Measurements from ENCODE around the gene ANP32A. TPM values are rescaled to one million over a fixed set of nuclear protein-coding genes. Genes with fewer than 3 reads are reported as not detected.
A peak's percentile ranks its signal among the peaks of the same experiment; 100 is the strongest.

ANP32A gene
- total and polyA plus RNA-seq, 5 donors: 103 to 145 (median 118) TPM

DNA sequence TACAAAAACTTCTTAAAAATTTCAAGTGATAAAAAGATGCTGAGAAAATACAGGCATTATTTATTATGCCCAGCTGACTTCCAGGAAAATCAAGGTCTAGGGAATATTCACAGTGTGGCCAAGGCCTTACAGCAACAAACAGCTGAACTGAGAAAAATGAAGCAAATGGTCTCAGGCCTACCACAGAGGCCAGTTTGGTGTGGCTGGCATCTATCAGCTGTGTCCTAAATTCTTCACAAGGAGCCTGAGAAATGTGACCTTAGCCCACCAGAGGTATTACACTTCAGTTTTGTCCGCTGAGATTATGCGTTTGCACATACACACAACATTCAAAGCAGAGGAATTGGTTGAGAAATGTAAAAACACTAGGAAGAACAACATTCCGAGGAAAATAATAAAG lies 77.4 kb downstream of the ANP32A start:
- no peak for DNase-seq
- Histone ChIP-seq H3K9me3 (ENCODE audit: control insufficient read depth, low read length) (no peaks in the 10 kb centered on the region), H3K4me3 (ENCODE audit: low read length) (no peak overlapping the region), H3K27ac (ENCODE audit: low read length) (no peak overlapping the region), H3K4me1 (ENCODE audit: control insufficient read depth, insufficient read depth, low read length) (no peaks in the 10 kb centered on the region), H3K27me3 (ENCODE audit: control insufficient read depth, insufficient read depth) (no peaks in the 10 kb centered on the region)
- WGBS: 93% methylated on average over 3 of the region's 3 CpGs
- intact Hi-C loops (cut with DNase I): no loop called here
- no peak for ATAC-seq

DNA sequence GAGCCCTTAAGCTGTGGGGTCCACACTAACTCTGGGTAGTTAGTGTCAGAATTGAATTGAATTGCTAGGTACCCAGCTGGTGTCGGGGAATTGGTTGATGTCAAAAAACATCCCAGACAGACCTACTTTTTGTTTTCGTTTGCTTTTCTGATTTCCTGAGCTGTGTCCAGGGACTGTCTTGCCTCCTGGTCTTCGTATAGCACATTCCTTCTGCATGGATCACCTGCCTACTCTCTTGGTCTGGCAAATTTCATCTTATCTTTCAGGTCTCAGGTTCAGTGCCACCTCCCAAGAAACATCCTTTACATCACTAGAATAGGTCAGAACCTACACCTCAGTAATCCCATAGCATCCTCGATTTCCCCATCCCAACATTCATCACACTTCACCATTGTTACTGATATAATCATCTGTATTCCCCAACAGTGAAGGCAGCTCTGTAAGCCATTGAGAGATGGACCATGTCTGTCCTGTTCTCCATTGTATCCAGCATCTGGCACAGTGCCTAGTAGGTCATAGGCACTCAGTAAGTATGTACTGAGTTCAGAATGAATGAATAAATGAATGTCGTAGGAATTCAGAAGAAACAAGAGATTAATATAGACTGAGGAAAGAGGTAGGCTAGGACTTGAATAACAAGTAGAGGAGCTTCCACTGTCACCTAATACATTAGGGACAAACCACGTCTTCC lies 81.2 kb downstream of the ANP32A start:
- DNase-seq: no peak
- ATAC-seq: no peak
- H3K4me1 ChIP-seq (ENCODE audit: control insufficient read depth, insufficient read depth, low read length): no peaks in the 10 kb centered on the region
- H3K27me3 ChIP-seq (ENCODE audit: control insufficient read depth, insufficient read depth): no peaks in the 10 kb centered on the region
- no peak overlapping the region for H3K27ac ChIP-seq (ENCODE audit: low read length)
- H3K9me3 ChIP-seq (ENCODE audit: control insufficient read depth, low read length): no peaks in the 10 kb centered on the region
- WGBS: 72% methylated on average over 6 of the region's 6 CpGs
- intact Hi-C loops (cut with DNase I): loop anchor here in 1 of 4 donors (10.0 kb wide), 1 partner anchor 85 kb away; the partner anchor contains the start of gene ANP32A
- no peak overlapping the region for H3K4me3 ChIP-seq (ENCODE audit: low read length)

DNA sequence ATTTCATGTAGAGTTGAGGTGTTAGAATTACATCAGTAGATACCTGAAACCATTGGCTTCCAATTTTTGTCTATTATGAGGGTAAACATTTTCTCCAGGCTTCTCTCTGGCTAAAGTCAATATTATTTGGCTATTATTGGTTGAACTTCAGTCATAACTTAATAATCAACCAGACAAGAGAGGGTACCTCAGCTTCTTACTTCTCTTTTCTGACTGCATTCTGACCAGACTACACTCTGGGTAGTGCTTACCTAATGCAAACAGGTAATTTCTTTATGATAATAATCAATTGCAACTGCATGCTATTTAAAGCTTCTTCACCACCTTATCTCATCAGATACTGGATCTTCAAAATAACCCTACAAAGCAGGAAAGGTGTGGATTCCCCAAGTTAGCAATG lies 85.1 kb downstream of the ANP32A start:
- intact Hi-C loops (cut with DNase I): loop anchor here in 1 of 4 donors (10.0 kb wide), 1 partner anchor 89 kb away; the partner anchor contains the start of gene ANP32A
- Histone ChIP-seq H3K27ac (ENCODE audit: low read length) (no peak overlapping the region), H3K4me1 (ENCODE audit: control insufficient read depth, insufficient read depth, low read length) (peaks cover 7% of the 10 kb centered on the region), H3K27me3 (ENCODE audit: control insufficient read depth, insufficient read depth) (no peaks in the 10 kb centered on the region), H3K4me3 (ENCODE audit: low read length) (no peak overlapping the region), H3K9me3 (ENCODE audit: control insufficient read depth, low read length) (no peaks in the 10 kb centered on the region)
- ATAC-seq (no peak), DNase-seq (no peak)

DNA sequence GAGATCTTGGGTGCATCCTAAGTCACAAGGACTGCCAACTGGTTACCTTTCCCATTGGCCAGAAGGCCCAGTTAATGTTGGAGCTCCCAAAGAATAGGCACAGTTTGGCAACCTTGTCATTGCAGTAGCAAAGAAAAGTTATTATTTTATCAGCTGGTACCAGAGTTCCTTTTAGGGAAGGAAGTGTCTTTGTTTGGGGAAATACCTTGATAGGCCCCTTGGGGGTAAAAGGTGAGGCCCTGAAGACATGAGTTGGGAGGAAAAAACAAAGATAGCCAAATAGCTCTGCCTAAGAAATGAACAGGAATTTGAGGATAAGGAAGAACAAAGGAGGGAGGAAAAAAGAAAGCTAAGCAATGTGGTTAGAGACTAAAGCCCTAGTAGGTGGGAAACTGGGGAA lies 85.8 kb downstream of the ANP32A start:
- no peaks in the 10 kb centered on the region for H3K27me3 ChIP-seq (ENCODE audit: control insufficient read depth, insufficient read depth)
- DNase-seq (no peak), ATAC-seq (no peak)
- H3K27ac ChIP-seq (ENCODE audit: low read length): no peak overlapping the region
- no peaks in the 10 kb centered on the region for H3K9me3 ChIP-seq (ENCODE audit: control insufficient read depth, low read length)
- peaks cover 10% of the 10 kb centered on the region for H3K4me1 ChIP-seq (ENCODE audit: control insufficient read depth, insufficient read depth, low read length)
- intact Hi-C loops (cut with DNase I): loop anchor here in 2 of 4 donors (5.0 to 10.0 kb wide), 2 partner anchors 90 to 142 kb away; partner anchors contain the start of gene ANP32A (in 1 of the 2)
- no peak overlapping the region for H3K4me3 ChIP-seq (ENCODE audit: low read length)

DNA sequence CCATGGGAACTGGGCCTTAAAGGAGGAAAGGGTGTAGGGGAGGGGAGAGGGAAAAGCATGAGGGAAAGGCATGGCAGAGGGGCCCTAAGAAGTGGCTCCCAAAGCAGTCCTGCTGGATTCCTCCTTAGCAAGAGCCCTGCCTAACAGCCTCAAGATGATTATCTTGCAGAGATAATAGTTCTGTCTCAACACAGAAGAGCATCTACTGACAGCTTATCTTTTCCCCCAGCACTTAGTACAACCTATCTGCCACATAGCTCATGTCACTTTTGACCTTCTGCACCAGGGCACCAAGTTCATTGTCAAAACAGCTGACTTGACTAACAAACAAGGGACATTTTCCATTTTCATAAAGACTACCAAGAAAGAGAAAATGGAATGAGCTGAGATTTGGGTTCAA lies 86.3 kb downstream of the ANP32A start:
- intact Hi-C loops (cut with DNase I): loop anchor here in 2 of 4 donors (5.0 to 10.0 kb wide), 2 partner anchors 90 to 143 kb away; partner anchors contain the start of gene ANP32A (in 1 of the 2)

DNA sequence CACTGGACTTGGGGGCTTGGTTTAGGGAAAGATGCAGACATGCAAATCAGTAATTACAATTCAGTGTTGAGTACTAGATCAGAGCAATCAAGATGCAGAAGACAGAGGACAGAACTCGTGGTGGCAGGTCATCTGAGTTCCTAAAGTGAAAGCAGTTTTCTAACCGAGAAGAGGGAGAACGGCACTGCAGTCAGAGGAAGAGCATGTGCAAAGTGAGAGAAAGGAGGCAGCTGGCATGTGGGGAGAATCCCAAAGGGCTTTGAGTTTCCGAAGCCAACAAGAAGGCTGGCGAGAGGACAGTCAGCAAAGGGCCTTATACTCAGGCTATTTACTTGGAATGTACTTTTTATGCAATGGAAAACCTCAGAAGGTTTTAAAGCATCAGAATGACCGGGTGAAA lies 87.0 kb downstream of the ANP32A start:
- no peak overlapping the region for H3K27ac ChIP-seq (ENCODE audit: low read length)
- WGBS: 13% methylated on average over 6 of the region's 6 CpGs
- intact Hi-C loops (cut with DNase I): loop anchor here in 2 of 4 donors (5.0 to 10.0 kb wide), 2 partner anchors 91 to 144 kb away; partner anchors contain the start of gene ANP32A (in 1 of the 2)
- no peaks in the 10 kb centered on the region for H3K9me3 ChIP-seq (ENCODE audit: control insufficient read depth, low read length)
- ATAC-seq (no peak), DNase-seq (no peak)
- H3K27me3 ChIP-seq (ENCODE audit: control insufficient read depth, insufficient read depth): no peaks in the 10 kb centered on the region
- peaks cover 10% of the 10 kb centered on the region for H3K4me1 ChIP-seq (ENCODE audit: control insufficient read depth, insufficient read depth, low read length)
- H3K4me3 ChIP-seq (ENCODE audit: low read length): no peak overlapping the region

More for the DNA sequence above, 86.3 kb downstream of the ANP32A start:
- Histone ChIP-seq H3K27ac (ENCODE audit: low read length) (no peak overlapping the region), H3K4me3 (ENCODE audit: low read length) (no peak overlapping the region), H3K4me1 (ENCODE audit: control insufficient read depth, insufficient read depth, low read length) (peaks cover 10% of the 10 kb centered on the region), H3K27me3 (ENCODE audit: control insufficient read depth, insufficient read depth) (no peaks in the 10 kb centered on the region), H3K9me3 (ENCODE audit: control insufficient read depth, low read length) (no peaks in the 10 kb centered on the region)
- ATAC-seq: no peak
- DNase-seq: no peak

DNA sequence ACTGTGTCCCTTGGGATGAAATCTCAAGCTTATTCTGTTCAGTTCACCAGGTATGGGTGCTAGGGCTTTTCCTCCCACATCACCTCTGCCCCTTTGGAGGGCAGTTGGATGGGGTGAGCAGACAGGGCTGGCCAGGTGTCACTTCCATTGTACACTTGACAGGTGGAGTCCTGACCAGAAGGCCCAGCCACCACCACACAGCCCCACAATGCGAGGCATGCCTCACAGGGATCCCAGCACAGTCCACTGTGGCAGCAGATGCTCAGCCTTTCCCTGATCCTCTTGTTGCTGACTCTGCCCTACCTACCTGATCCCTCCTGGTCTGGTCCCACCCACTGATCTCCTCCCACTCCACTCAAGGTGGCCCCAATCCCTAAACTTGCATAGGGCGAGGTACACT lies 88.2 kb downstream of the ANP32A start:
- no peak overlapping the region for H3K27ac ChIP-seq (ENCODE audit: low read length)
- intact Hi-C loops (cut with DNase I): loop anchor here in 2 of 4 donors (5.0 to 10.0 kb wide), 2 partner anchors 92 to 145 kb away; partner anchors contain the start of gene ANP32A (in 1 of the 2)

DNA sequence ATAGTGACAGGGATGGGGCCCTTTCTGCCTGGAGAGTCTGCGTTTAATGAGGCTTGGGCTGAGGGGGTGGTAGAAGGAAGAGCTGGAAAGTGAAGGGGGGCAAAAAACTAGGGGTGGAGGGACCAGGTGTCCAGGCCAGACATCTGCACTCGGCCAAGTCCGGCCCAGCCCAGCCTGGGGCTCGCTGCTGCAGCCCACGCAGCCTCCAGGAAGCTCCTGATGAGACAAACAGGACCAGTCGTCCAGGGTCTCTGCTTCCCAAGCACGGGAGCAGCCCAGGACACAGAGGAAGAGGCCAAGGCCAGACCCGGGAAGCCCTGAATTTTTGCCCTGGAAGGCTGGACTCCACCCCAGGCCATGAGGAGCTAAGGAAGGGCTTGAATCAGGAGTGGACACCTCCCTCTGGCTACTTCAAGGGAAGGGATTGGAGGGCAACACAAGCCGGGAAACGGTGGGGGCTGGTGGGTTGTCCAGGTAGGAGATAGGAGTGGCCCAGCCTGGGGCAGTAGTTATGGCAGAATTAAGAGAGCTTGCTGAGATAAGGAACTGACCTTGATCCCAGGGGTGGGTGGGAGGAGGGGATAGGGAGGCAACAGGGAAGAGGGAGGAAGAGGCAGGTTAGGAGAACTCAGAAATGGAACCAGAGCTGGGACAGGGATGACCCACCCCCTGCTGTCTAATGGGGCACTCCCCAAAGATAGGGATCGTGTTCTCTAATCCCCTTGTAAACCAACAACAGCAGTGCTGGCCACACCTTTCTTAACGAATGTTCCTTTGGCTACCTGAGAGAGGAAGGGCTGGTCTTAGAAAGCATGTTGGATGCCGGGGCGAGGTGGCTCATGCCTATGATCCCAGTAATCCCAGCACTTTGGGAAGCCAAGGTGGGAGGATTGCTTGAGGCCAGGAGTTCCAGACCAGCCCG lies 89.5 kb downstream of the ANP32A start:
- no peak overlapping the region for H3K4me3 ChIP-seq (ENCODE audit: low read length)
- H3K27me3 ChIP-seq (ENCODE audit: control insufficient read depth, insufficient read depth): no peaks in the 10 kb centered on the region
- ATAC-seq (peak; percentile 20 to 47), DNase-seq (peak in 2 of 3 donors; percentile 68 to 77)
- H3K9me3 ChIP-seq (ENCODE audit: control insufficient read depth, low read length): no peaks in the 10 kb centered on the region
- H3K27ac ChIP-seq (ENCODE audit: low read length): peak overlapping the region; percentile 76
- WGBS: 53% methylated on average over 15 of the region's 15 CpGs
- H3K4me1 ChIP-seq (ENCODE audit: control insufficient read depth, insufficient read depth, low read length): peaks cover 14% of the 10 kb centered on the region
- intact Hi-C loops (cut with DNase I): loop anchor here in 2 of 4 donors (5.0 to 10.0 kb wide), 2 partner anchors 94 to 146 kb away; partner anchors contain the start of gene ANP32A (in 1 of the 2)

More for the DNA sequence above, 88.2 kb downstream of the ANP32A start:
- no peaks in the 10 kb centered on the region for H3K9me3 ChIP-seq (ENCODE audit: control insufficient read depth, low read length)
- no peak overlapping the region for H3K4me3 ChIP-seq (ENCODE audit: low read length)
- no peaks in the 10 kb centered on the region for H3K27me3 ChIP-seq (ENCODE audit: control insufficient read depth, insufficient read depth)
- DNase-seq (no peak), ATAC-seq (no peak)
- WGBS: 98% methylated on average over 2 of the region's 2 CpGs
- peaks cover 14% of the 10 kb centered on the region for H3K4me1 ChIP-seq (ENCODE audit: control insufficient read depth, insufficient read depth, low read length)

DNA sequence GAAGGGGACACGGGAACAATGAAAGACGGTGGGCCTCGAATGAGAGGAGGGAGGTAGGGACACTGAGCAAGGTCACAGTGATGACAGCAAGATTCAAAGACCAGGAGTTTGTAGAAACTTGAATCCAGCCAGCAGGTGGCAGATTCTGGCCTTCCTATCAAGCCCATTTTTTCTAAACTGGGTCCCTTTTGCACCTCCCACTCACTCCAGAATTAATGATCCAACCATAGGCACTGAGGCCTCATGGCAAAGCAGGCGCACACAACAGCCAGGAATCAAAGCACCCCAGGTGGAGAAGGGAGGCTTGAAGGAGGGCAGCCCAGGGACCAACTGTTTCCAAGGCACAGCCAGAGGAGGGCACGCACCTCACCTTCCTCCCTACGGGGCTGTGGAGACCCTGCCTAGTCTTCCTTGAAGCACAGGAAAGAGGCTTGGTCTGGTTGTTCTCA lies 90.2 kb downstream of the ANP32A start:
- DNase-seq: peak in 2 of 3 donors; percentile 46 to 75

DNA sequence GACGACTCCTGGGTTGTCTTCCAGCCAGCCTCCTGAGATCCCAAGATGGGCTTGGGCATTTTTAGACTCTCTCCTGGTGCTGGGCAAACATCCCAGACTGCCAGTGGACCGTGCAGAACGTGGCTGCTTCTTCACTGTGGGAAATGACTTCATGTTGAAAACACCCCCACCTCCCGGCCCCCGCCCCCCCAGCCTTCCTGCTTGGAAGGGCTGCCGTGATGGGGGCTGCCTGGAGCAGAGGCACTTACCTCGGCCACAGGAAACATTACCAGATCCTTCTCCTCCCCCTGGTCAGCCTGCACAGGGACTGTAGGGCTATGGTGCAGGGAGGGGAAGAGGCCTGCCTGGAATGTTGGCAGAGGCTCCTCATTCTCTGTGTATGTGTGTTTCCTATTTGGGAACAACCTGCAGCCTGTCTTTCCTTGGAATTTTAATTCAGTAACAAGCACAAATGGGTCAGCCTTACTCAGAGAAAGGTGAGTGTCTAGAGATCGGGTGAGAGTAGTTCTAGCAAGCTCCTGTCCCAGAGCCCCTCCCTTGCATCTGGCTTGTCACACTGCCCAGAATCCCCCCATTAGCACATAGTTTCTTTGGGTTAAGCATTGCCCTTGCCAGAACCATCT lies 90.8 kb downstream of the ANP32A start:
- Histone ChIP-seq H3K4me1 (ENCODE audit: control insufficient read depth, insufficient read depth, low read length) (peaks cover 14% of the 10 kb centered on the region), H3K27me3 (ENCODE audit: control insufficient read depth, insufficient read depth) (no peaks in the 10 kb centered on the region), H3K27ac (ENCODE audit: low read length) (peak overlapping the region; percentile 76), H3K9me3 (ENCODE audit: control insufficient read depth, low read length) (no peaks in the 10 kb centered on the region), H3K4me3 (ENCODE audit: low read length) (no peak overlapping the region)
- peak; percentile 70 to 85 for ATAC-seq
- WGBS: 16% methylated on average over 8 of the region's 8 CpGs
- DNase-seq: peak in 1 of 3 donors; percentile 72
- intact Hi-C loops (cut with DNase I): loop anchor here (5.0 to 10.0 kb wide), 3 partner anchors 95 to 147 kb away; partner anchors contain the start of gene ANP32A (in 1 of the 4)

More for the DNA sequence above, 90.2 kb downstream of the ANP32A start:
- intact Hi-C loops (cut with DNase I): loop anchor here in 2 of 4 donors (5.0 to 10.0 kb wide), 2 partner anchors 94 to 147 kb away; partner anchors contain the start of gene ANP32A (in 1 of the 2)
- H3K4me1 ChIP-seq (ENCODE audit: control insufficient read depth, insufficient read depth, low read length): peaks cover 14% of the 10 kb centered on the region
- ATAC-seq: peak; percentile 27 to 62
- WGBS: 33% methylated on average over 6 of the region's 6 CpGs
- no peaks in the 10 kb centered on the region for H3K9me3 ChIP-seq (ENCODE audit: control insufficient read depth, low read length)
- peak overlapping the region; percentile 76 for H3K27ac ChIP-seq (ENCODE audit: low read length)
- no peaks in the 10 kb centered on the region for H3K27me3 ChIP-seq (ENCODE audit: control insufficient read depth, insufficient read depth)
- no peak overlapping the region for H3K4me3 ChIP-seq (ENCODE audit: low read length)
